Upper lobe of left lung (tissue), 4 donors: Measurements from ENCODE around the gene PRKCE.

ENCODE experiments used
- CTCF ChIP-seq, 6 experiments: fragments of 450-650 bp in 4 of 6; fragments of 200-600 bp in 2 of 6; sonication (generic) in 2 of 6; IDR thresholded peaks; one replicate each; pipeline ENCODE4 v1.5.1; 2016 to 2019; ENCODE audit warnings: antibody characterized with exemption in 6 of 6
- POLR2AphosphoS5 ChIP-seq, 2 donors: sonication (generic); formaldehyde crosslinking; IDR thresholded peaks; one replicate each; pipeline ENCODE4 v1.5.1; 2017; ENCODE audit warnings: antibody characterized with exemption in 2 of 2

- TF ChIP-seq CTCF (IDR thresholded peaks at IDR 0.05), result no peak
- no peak for TF ChIP-seq POLR2AphosphoS5 (IDR thresholded peaks at IDR 0.05)
Observed at GRCh38 chr2:45992741-45993475, 341.4 kb downstream of the PRKCE start.
